NK-92 (cell line): ENCODE results near the gene RBM47.

Experiments
- DNase-seq: peaks from one replicate; lab custom pipeline; 2025; ENCODE audit not compliant: unreplicated experiment; lab: John Stamatoyannopoulos, UW

Gene RBM47

GRCh38 chr4:40380647-40381046 lies 249.0 kb downstream of the RBM47 start:
- no peak for DNase-seq

GRCh38 chr4:40379248-40379647 lies 250.4 kb downstream of the RBM47 start:
- DNase-seq: no peak

- no peak for DNase-seq
These were observed 251.0 kb downstream of the RBM47 start for GRCh38 chr4:40378619-40379018.

GRCh38 chr4:40377512-40378365 lies 251.9 kb downstream of the RBM47 start:
- no peak for DNase-seq

- DNase-seq: no peak
These were observed 254.0 kb downstream of the RBM47 start for GRCh38 chr4:40375620-40376019.

- no peak for DNase-seq
These were observed 254.6 kb downstream of the RBM47 start for GRCh38 chr4:40375095-40375494.

- DNase-seq: no peak
These were observed 256.0 kb downstream of the RBM47 start for GRCh38 chr4:40373636-40374035.
